ENCODE data around the gene PCNA. TPM values are rescaled to one million over a fixed set of nuclear protein-coding genes. Genes with fewer than 3 reads are reported as not detected.

Gene PCNA
- total and polyA plus RNA-seq, 9 of the 15 experiments (the other 6 are each of a cell fraction or from before 2014, with no cell fraction given) = 213 to 390 (median 291) TPM

DNA sequence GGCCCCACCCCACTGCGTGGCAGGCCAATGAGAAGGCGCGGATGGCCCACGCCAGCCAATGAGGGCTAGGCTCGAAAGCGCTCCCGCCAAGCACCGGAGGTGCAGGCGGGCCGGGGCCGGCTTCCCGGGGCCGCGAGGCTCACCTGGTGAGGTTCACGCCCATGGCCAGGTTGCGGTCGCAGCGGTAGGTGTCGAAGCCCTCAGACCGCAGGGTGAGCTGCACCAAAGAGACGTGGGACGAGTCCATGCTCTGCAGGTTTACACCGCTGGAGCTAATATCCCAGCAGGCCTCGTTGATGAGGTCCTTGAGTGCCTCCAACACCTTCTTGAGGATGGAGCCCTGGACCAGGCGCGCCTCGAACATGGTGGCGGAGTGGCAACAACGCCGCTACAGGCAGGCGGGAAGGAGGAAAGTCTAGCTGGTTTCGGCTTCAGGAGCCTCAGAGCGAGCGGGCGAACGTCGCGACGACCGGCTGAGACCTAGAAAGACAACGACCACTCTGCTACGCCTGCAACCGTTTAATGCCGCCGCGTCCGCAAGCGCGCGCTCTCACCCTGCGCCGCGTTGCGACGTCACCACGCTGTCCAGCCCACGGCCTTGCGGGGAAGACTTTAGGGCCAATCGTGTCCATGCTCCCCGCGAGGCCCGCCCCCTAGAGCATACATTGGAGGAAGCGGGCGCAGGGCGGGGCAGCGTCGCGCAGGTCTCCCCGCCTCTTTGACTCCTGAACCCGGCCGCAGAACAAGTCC is at the start of gene PCNA (continued):
- TF ChIP-seq TOE1 (IDR thresholded peaks at IDR 0.05; ENCODE audit: borderline replicate concordance) = no peak
- TF ChIP-seq TOE1 (CRISPR knock-in tag; IDR thresholded peaks at IDR 0.05; ENCODE audit: borderline replicate concordance, low read depth) = peak; percentile 98; the same call in 1 of the 2 replicates
- TF ChIP-seq POLR2G (IDR thresholded peaks at IDR 0.05; ENCODE audit: low read depth, low read length) = peak; percentile 98
- TF ChIP-seq ILF3 (IDR thresholded peaks at IDR 0.05; ENCODE audit: borderline replicate concordance) = no peak
- peak in 1 of 2 experiments; percentile 49; a peak in 1 of 4 replicates for TF ChIP-seq KDM1A (IDR thresholded peaks at IDR 0.05)
- TF ChIP-seq TAF9B (IDR thresholded peaks at IDR 0.05; ENCODE audit: partially characterized antibody) = peak; percentile 86
- TF ChIP-seq ZNF318 (IDR thresholded peaks at IDR 0.05; ENCODE audit: borderline replicate concordance in 1 of 2, low read depth in 1 of 2) = no peak
- no peak; a peak in 1 of 4 replicates for TF ChIP-seq ZMIZ1 (IDR thresholded peaks at IDR 0.05; ENCODE audit: low read depth in 2 of 2, low read length in 2 of 2)
- no peak for TF ChIP-seq POLR3A (IDR thresholded peaks at IDR 0.05; ENCODE audit: borderline replicate concordance, extremely low read depth, insufficient read depth, insufficient read length)
- TF ChIP-seq MCM7 (IDR thresholded peaks at IDR 0.05) = no peak
- peak; percentile 95 for TF ChIP-seq TAF1 (IDR thresholded peaks at IDR 0.05; ENCODE audit: control insufficient read depth, extremely low read depth, insufficient read depth, low read length, severe bottlenecking)
- peak; percentile 98 for TF ChIP-seq NR1H2 (CRISPR knock-in tag; IDR thresholded peaks at IDR 0.05)
- TF ChIP-seq MED1 (CRISPR knock-in tag; IDR thresholded peaks at IDR 0.05; ENCODE audit: borderline replicate concordance) = peak; percentile 90; the same call in 1 of the 2 replicates
- TF ChIP-seq PHB2 (IDR thresholded peaks at IDR 0.05; ENCODE audit: low read depth) = no peak
- TF ChIP-seq MAFK (IDR thresholded peaks at IDR 0.05; ENCODE audit: low read length) = no peak

Measured in K562 (cell line).